ENCODE results near the gene MRPL58.
"Not testable (repeated sequence)": the region's sequence is repeated elsewhere in the genome, so short reads cannot be mapped to it uniquely, and the experiment has no call there.

The MRPL58 gene

DNA sequence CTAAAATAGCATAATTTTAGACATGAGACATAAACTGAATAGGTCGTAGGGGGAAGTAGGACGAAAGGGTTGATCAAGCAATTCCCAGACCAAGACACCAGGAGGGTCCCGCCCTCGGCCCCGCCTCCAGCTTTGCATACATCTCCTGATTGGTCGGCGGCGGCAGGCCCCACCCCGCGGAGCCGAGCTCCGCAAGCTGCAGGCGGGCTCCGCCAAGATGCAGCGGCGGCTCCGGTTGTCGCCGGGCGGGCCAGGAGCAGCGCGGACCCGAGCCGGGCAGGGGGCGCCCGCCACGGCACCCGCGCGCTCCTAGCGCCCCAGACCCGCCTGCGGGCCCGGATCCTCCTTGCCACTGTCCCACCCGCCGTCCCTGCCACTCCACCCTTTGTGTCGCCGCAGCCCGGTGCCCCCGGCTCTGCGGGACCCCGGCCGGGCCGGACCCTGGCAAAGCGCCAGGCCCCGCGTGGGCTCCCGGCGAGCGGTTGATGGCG, 25.0 kb upstream of the MRPL58 start, which contains the start of gene CDR2L:
Gene CDR2L (plus strand): TSS at position 215 of the 491 bp plus-strand sequence. CDS start 412 bp downstream, outside the sequence.
- peak; percentile 95 for DNase-seq (ENCODE audit: low spot score)

DNA sequence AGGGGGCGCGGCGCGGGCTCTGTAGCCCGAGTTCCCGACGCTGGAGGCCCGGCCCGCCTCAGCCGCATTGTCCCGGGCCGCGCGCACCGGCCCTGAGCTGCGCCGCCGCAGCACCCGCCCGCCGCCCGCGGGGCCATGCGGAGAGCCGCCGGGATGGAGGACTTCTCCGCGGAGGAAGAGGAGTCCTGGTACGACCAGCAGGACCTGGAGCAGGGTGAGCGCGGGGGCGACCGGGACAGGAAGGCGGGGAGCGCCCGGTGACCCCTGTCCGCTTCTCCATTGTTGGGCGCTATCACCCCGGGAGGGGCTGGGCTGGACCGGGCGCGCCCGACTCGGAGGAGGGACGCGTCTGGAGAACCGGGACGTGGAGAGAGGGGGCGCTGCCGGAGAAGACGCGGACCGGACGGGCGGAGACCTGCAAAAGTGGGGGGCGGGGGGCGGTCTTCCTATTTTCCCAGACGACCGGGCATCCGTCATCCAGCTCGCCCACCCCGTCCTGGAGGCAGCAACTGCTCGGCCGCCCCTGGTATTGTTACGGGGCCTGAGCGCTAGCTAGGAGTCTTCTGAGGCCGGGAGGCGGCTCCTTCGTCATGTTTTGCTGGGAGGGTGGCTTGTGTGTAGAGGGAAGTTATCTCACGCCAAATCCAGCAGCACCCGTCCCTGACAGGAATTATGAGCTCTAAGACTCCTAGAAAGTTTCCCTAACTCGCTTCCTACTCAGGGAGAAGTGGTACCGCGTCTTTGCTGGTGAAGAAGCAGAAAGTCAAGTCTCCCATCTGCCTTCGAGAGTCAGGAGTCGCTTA, 24.4 kb upstream of the MRPL58 start:
- DNase-seq (ENCODE audit: low spot score) = peak; percentile 69

DNA sequence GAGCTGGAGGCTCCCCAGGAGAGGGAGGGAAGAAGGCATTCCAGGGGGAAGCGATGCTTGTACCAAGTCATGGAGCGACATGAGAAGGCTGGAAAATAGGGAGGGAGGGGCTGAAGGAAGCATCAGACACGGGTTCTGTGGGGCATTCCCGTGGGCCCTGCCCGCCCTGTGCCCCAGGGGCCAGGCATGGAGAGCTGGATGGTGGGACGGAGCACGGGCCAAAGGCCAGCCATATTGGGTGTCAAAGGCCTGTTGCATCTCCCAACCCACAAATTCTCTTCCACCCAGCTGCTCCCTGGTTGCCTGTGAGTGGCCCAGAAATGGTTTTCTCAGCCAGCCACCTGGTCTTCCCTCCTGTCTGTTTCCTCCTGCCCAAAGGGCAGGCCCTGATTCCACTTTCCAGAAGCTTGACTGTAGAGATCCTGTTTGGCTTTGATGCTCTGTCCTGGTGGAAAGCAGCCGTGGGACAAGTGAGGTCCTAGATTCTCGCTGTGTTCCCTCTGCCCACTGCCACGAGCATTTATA, 21.8 kb upstream of the MRPL58 start:
- DNase-seq (ENCODE audit: low spot score) = no peak

DNA sequence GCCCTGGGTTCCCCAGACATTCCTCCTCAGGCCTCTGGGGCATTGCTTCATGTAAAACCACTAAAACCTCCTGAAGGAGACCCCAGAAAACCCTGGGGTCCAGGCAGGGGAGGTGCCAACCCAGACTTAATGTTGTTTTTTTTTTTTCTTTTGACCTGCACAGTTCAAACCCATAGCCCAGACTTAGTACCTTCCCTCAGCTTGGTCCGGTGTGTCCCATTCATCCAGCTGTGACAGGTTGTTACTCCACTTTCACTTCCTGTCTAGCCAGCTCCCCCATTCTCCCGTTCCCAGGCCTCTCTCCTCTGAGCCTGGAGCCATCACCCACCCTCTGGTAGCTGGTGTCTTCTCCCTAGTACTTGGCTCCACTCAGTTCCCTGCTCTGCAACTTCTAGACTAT, 20.2 kb upstream of the MRPL58 start:
- DNase-seq (ENCODE audit: low spot score) = peak; percentile 44

DNA sequence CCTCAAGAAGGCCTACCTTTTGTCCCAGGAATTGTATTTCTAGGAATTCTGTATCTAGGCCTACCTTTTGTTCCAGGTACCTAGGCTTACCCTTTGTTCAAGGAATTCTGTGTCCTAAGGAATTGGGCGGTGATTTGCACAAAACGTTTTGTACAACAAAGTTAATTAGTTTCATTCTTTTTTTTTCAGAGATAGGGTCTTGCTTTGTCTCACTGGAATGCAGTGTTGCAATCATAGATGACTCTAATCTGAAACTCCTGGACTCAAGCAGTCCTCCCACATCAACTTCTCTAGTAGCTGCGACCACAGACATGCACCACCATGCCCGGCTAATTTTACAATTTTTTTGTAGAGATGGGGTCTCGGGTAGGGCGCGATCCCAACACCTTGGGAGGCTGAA, 18.0 kb upstream of the MRPL58 start:
- DNase-seq (ENCODE audit: low spot score) = peak; percentile 17

DNA sequence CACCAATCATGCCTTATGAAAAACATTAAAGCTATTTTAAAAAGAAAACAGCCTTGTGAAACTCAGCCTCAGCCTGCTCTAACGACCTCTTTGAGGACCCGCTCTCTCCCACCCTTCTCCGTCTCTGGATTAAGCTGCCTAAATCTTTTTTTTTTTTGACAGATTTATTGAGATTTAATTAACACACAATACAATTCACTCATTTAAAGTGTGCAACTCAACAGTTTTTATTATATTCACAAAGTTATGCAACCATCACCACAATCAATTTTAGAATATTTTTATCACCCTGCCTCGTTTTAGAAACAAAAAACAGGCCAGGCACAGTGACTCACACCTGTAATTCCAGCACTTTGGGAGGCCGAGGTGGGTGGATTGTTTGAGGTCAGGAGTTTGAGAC, 16.6 kb upstream of the MRPL58 start:
- no peak for DNase-seq (ENCODE audit: low spot score)

DNA sequence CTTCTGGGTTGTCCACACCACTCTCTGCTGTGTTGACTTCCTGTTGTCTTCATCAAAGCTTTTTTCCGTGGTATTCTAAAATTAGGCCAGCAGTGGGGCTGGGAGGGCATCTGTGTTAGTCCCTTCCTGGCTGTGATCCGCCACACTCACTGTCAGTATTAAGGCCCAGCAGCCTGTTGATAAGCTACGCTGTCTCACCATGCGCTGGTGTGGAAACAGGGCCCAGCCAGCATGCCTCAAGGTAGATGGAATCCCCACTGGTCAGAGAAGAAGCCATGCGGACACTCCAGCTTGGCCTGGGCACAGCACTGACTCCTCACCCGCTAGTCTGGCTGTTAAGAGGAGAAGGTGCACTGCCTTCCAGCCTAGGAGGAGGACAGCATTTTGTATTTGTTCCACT, 13.7 kb upstream of the MRPL58 start:
- no peak for DNase-seq (ENCODE audit: low spot score)

DNA sequence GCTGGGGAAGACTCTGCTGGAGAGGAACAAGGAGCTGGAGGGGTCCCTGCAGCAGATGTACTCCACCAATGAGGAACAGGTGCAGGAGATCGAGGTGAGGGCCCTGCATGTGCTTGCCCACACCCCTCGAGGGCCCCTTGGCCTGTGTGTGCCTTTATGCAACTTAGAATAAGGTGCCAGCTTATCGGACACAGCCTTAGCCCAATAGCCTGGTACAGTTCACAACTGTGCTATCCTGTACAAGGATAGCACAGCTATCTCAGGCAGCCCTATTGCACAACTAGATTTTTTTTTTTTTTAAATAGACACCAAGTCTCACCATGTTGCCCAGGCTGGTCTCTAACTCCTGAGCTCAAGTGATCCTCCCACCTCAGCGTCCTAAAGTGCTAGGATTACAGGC, 12.9 kb upstream of the MRPL58 start:
- DNase-seq (ENCODE audit: low spot score) = no peak

DNA sequence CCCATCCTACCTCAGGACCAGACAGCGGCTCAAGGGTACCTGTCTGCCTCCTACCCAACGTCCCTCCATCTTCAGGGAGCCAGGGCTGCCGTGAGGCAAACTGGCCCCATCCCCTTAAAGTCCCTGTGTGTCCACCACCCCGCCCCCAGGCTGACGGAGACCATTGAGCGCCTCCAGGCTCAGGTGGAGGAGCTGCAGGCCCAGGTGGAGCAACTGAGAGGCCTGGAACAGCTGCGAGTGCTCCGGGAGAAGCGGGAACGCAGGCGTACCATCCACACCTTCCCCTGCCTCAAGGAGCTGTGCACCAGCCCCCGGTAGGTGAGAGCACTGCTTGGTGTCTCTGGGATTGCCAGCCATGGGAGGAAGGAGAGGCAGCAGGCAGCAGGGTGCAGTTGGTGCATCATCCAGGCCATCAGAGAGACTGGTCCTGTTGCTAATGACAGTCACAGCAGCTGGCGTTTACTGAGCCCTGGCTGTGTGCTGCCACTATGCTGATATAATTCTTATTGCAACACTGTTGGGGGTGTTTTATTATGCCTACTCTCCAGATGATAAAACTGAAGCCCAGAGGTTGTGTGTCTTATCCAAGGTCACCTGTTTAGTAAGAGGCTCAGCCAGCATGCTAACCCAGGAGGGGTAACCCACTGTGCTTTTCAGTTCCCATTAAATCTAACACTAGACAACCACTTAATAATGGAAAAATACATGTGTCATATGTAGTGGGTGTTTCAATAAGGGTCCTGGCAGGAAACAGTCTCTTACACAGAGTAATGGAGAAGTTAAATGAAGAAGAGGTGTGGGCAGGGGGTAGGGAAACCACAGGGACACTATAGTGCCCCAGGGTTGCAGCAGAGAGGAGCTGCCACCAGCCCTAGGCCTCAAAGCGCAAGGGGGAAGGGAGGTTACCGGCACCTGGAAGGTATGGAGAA, 10.3 kb upstream of the MRPL58 start:
- no peak for DNase-seq (ENCODE audit: low spot score)

DNA sequence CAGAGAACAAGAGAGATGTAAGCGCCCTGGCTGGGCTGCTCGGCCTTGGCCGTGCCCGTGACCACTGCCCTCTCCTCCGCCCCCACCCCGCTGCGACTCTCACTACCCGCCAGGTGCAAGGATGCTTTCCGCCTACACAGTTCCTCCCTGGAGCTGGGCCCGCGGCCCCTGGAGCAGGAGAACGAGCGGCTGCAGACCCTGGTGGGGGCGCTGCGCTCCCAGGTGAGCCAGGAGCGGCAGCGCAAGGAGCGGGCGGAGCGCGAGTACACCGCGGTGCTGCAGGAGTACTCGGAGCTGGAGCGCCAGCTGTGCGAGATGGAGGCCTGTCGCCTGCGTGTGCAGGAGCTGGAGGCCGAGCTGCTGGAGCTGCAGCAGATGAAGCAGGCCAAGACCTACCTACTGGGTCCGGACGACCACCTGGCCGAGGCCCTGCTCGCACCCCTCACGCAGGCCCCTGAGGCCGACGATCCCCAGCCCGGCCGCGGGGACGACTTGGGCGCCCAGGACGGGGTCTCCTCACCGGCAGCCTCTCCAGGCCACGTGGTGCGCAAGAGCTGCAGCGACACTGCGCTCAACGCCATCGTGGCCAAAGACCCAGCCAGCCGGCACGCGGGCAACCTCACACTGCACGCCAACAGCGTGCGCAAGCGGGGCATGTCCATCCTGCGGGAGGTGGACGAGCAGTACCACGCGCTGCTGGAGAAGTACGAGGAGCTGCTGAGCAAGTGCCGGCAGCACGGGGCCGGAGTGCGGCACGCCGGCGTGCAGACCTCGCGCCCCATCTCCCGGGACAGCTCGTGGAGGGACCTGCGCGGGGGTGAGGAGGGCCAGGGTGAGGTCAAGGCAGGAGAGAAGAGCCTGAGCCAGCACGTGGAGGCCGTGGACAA, 9.2 kb upstream of the MRPL58 start:
- no peak for DNase-seq (ENCODE audit: low spot score)

DNA sequence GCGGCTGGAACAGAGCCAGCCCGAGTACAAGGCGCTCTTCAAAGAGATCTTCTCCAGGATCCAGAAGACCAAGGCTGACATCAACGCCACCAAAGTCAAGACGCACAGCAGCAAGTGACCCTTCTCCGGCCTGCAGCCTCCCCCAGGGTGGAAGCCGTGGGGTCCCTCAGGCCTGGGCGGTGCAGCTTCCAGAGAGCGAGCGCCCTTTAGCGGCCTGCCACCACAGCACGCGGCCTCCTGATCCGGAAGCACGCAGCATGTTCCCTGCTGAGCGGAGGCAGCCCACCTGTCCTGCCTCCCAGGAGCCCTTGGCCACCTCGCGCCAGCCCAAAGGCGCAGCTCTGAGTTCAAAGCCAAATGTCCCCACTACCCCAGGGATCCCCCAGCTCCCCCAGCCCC, 8.5 kb upstream of the MRPL58 start:
- DNase-seq (ENCODE audit: low spot score) = no peak

DNA sequence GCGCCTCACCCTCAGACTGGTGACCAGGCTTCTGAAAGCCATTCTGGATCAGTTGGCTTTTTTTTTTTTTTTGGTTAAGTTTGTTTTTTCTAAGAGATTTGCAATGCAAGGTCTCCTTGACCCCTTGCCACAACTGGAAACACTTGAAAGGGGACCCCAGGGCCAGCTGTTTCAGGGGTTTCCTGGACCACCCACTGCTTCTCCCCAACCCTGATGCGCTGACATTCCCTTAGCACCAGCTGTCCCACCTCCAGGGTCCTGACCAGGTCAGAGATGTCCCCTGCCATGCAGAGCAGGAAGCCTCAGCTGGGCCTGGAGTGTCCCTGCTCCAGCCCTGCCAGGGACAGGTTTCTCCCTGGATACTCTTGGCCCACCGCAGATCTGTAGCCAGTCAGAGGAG, 8.1 kb upstream of the MRPL58 start:
- no peak for DNase-seq (ENCODE audit: low spot score)

DNA sequence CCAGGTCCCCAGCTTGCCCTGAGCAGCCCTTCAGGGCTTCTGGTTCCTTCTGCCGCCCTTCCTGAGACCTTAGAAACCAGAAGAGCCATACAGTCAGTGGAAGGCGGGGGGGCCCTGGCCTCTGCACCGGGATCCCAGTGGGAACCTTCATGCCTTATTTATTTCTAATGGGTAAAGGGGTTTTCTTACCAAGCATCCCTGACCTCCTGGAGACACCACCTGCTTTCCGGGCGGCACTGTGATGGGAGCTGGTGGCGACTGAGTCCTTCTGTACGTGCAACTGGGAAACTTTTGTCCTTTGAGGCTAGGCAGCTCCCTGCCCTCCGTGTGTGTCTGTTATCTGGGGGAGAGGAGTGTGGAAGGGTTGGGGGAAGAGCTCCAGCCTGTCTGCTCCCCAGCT, 7.2 kb upstream of the MRPL58 start:
- DNase-seq (ENCODE audit: low spot score) = no peak

DNA sequence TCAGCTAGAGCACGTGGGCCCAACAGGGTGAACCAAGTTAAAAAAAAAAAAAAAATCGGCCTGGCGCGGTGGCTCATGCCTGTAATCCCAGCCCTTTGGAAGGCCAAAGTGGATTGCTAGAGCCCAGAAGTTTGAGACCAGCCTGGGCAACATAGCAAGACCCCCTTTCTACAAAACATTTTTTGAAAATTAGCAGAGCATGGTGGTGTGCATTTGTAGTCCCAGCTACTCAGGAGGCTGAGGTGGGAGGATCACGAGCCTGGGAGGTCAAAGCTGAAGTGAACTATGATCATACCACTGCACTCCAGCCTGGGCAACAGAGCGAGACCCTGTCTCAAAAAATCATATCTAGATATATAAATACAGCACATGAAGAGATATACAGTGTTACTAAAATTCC, 6.4 kb upstream of the MRPL58 start:
- not testable (repeated sequence) for DNase-seq (ENCODE audit: low spot score)

DNA sequence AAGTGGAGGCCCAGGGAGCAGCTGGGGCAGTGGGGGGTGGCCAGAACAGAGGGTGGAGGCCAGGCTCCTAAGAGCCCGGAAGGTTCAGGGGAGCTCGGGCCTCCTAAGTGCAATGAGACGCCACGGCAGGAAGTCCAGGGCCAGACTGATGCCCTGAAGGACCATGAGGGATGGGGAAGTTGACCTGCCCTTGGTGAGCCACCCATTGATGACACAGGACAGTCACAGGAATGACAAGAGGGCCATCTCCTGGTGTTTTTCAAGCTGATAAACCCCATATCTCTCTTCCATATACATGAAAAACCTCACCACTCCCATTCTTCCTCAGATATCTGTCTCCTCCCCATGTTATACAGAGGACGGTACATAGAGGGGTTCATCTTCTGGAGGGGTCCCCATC, 5.8 kb upstream of the MRPL58 start:
- no peak for DNase-seq (ENCODE audit: low spot score)

DNA sequence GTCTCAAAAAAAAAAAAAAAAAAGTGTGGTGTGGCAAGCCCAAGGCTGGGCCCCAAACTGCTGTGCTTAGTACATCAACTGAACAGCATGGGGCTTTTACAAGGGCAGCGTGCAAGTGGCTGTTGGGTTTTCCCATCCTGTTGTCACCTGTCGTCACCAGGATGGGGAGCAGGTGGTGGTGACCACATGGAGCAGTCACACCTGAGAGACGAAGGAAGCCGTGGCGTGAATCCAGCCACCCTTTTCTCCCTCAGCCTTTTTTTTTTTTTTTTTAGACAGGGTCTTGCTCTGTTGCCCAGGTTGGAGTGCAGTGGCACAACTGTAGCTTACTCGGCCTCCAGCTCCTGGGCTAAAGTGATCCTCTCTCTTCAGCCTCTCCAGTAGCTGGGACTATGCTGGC, 4.1 kb upstream of the MRPL58 start:
- no peak for DNase-seq (ENCODE audit: low spot score)

DNA sequence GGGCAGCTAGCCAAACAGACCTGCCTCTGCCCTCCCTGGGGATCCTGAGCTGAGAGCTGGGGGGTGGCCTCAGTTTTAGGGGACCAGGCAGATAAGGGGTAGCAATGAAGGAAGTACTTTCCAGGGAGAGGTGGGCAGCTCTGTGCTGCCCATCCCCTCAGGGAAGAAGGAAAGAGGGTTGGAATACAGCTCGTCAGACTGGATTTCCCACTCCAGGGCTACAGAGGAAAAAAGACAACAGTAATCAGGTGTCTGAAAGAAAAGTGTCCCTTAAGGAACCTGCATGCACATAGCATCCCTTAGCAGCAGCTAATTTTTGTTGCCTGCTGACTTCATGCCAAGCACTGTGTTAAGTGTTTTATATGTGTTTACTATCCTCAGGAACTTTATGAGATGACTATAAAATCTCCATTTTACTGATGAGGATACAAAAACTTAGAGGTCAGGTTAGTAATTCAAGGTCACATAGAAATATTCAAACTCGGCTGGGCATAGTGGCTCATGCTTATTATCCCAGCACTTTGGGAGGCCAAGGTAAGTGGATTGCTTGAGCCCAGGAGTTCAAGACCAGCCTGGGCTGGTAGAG, 3.2 kb upstream of the MRPL58 start:
- DNase-seq (ENCODE audit: low spot score) = no peak

DNA sequence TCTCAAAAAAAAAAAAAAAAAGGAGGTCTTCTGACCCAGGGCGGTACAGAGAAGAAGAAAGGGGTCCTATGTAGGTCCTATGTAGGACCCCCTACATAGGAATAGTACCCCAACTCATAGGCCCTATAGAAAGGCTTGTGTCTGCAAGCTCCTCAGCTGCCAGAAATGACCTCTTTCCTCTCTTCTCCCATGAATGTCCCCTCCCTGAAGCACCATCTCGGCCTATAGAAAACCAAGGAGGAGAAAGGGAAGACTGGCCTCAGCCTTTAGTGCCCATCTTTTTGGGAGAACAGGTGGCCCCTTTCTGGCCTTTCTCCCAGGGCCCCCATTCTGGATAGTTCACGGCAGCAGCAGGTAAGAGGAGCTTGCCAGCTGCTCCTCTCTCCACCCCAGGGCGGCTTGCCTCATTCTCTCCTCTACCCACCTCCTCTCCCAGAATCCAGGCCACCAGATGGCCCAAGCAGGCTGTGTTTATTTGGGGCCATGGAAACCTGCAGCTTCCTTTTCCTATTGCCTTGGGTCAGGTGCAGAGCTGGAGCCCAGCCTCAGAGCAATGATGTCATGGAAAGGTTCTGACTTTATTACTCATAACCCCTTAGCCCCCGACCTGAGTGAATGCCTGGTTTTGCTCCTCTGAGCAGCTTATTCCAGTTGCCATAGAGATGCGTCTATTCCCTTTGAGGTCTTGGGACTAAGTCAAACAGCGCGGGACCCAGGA, 1.6 kb upstream of the MRPL58 start:
- peak; percentile 82 for DNase-seq (ENCODE audit: low spot score)

DNA sequence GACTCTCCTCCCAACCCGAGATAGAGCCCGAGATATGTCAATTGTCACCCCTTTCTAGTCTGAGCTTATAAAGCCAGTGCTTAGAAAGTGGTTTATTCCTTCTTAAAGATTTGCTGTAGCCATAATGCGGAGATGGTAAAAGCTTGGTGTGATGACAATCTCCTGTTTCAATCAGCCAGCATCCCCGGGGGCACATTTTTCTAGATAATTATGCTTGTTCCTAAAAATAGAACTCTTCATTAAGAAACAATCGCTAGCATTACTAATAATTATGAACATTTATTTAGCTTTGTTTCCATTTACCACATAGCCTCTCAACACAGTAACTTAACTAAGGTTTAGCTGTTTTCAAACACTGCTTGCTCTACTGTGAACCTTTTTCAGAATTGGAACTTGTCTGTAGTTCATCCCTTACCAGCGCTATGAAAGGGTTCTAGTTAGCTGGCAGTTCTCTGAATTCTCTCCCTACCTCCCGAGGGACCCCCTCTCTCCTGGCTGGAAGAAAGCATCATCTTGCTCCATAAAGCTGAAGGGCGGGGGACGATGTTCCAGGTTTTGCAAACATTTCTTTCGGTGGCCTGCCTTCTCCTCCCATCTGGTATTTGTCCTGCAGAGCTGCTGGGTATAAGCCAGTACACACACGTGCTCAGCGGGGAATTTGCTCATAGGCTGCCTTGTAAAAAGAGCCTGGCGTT, 922 bp upstream of the MRPL58 start:
- DNase-seq (ENCODE audit: low spot score) = peak; percentile 28

DNA sequence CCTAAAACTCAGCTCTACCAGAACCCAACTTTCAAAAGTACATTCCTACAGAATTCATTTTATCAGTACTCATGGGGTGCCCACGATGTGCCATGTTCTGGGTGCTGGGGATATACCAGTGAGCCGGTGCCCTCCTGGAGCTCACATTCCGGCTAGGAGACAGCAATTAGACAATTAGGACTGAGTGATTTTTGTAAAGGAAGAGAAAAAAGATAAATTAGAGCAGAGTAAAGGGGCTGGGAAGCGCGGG, 449 bp upstream of the MRPL58 start:
- no peak for DNase-seq (ENCODE audit: low spot score)

All from kidney tubule cell (primary cell).